Vagina (tissue), 2 donors: Measurements from ENCODE around the gene MAP4K4.

Source experiments
- POLR2AphosphoS5 ChIP-seq, 2 donors: sonication (generic); formaldehyde crosslinking; IDR thresholded peaks; one replicate each; pipeline ENCODE4 v1.9.0; 2017; ENCODE audit warnings: antibody characterized with exemption in 2 of 2, mild to moderate bottlenecking in 2 of 2, low read depth in 1 of 2; ENCODE audit not compliant: insufficient read depth in 1 of 2
- TF ChIP-seq, protein P1 (sequence below), 3 experiments: fragments of 450-650 bp in 2 of 3; fragments of 200-600 bp in 1 of 3; sonication (generic) in 1 of 3; IDR thresholded peaks; one replicate each; pipeline ENCODE4 v1.5.1; 2017 to 2019; ENCODE audit warnings: antibody characterized with exemption in 3 of 3, mild to moderate bottlenecking in 2 of 3, moderate library complexity in 2 of 3

DNA sequence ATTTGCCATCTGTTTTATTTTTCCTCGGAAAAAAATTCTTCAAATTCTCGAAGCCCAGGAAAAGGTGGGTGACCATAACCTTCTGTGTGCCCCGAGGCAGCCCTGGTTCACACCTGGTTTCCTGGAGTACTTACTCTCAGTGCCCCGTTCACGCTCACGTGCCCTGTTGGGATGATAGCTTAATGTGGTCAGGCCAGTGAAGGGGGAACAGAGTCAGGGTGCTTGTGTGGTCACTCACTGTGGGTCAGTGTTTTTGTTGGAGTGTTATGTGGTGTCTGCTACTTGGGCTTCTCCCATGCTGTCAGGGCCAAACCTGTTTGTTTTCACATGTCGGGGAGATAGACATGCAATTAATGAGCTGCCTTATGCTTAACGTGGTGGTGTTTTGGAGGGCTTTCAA is 78.1 kb downstream of the MAP4K4 start:
- TF ChIP-seq, protein P1, sequence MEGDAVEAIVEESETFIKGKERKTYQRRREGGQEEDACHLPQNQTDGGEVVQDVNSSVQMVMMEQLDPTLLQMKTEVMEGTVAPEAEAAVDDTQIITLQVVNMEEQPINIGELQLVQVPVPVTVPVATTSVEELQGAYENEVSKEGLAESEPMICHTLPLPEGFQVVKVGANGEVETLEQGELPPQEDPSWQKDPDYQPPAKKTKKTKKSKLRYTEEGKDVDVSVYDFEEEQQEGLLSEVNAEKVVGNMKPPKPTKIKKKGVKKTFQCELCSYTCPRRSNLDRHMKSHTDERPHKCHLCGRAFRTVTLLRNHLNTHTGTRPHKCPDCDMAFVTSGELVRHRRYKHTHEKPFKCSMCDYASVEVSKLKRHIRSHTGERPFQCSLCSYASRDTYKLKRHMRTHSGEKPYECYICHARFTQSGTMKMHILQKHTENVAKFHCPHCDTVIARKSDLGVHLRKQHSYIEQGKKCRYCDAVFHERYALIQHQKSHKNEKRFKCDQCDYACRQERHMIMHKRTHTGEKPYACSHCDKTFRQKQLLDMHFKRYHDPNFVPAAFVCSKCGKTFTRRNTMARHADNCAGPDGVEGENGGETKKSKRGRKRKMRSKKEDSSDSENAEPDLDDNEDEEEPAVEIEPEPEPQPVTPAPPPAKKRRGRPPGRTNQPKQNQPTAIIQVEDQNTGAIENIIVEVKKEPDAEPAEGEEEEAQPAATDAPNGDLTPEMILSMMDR (IDR thresholded peaks at IDR 0.05): no peak
- no peak for TF ChIP-seq POLR2AphosphoS5 (IDR thresholded peaks at IDR 0.05; ENCODE audit: insufficient read depth in 1 of 2, low read depth in 1 of 2)
